ENCODE measurements around the gene UBE3B.

DNA sequence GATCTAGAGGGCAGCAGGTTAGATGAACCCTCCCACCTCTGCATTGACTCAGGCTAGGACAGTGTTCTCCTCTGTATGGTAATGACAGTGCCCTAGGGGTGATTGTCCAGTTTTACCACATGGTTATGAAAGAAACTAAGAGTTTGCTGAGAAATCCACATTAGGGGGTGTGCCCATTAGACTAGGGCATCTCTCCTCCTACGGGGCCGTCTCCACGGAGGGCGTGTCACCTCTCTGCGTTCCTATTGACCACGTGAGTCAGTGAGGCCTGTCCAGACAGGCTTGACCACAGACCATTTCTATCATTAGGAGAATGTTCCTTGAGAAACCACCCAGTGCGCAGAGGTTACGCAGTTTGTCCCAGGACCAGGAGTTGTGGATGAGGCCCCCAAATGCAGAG is 104.4 kb downstream of the UBE3B start:
- TF ChIP-seq, protein P1, sequence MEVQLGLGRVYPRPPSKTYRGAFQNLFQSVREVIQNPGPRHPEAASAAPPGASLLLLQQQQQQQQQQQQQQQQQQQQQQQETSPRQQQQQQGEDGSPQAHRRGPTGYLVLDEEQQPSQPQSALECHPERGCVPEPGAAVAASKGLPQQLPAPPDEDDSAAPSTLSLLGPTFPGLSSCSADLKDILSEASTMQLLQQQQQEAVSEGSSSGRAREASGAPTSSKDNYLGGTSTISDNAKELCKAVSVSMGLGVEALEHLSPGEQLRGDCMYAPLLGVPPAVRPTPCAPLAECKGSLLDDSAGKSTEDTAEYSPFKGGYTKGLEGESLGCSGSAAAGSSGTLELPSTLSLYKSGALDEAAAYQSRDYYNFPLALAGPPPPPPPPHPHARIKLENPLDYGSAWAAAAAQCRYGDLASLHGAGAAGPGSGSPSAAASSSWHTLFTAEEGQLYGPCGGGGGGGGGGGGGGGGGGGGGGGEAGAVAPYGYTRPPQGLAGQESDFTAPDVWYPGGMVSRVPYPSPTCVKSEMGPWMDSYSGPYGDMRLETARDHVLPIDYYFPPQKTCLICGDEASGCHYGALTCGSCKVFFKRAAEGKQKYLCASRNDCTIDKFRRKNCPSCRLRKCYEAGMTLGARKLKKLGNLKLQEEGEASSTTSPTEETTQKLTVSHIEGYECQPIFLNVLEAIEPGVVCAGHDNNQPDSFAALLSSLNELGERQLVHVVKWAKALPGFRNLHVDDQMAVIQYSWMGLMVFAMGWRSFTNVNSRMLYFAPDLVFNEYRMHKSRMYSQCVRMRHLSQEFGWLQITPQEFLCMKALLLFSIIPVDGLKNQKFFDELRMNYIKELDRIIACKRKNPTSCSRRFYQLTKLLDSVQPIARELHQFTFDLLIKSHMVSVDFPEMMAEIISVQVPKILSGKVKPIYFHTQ (CRISPR knock-in tag; IDR thresholded peaks at IDR 0.05) = no peak
- TF ChIP-seq, protein P2, sequence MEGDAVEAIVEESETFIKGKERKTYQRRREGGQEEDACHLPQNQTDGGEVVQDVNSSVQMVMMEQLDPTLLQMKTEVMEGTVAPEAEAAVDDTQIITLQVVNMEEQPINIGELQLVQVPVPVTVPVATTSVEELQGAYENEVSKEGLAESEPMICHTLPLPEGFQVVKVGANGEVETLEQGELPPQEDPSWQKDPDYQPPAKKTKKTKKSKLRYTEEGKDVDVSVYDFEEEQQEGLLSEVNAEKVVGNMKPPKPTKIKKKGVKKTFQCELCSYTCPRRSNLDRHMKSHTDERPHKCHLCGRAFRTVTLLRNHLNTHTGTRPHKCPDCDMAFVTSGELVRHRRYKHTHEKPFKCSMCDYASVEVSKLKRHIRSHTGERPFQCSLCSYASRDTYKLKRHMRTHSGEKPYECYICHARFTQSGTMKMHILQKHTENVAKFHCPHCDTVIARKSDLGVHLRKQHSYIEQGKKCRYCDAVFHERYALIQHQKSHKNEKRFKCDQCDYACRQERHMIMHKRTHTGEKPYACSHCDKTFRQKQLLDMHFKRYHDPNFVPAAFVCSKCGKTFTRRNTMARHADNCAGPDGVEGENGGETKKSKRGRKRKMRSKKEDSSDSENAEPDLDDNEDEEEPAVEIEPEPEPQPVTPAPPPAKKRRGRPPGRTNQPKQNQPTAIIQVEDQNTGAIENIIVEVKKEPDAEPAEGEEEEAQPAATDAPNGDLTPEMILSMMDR (IDR thresholded peaks at IDR 0.05) = no peak
- TF ChIP-seq TEAD4 (CRISPR knock-in tag; IDR thresholded peaks at IDR 0.05) (no peak), TEAD1 (CRISPR knock-in tag; IDR thresholded peaks at IDR 0.05) (no peak), SP1 (CRISPR knock-in tag; conservative IDR thresholded peaks at IDR 0.05) (no peak), ATF6 (CRISPR knock-in tag; IDR thresholded peaks at IDR 0.05) (no peak), FOXK1 (CRISPR knock-in tag; IDR thresholded peaks at IDR 0.05) (no peak), ZNF317 (CRISPR knock-in tag; IDR thresholded peaks at IDR 0.05; ENCODE audit: borderline replicate concordance, low read depth) (no peak), FOXP1 (CRISPR knock-in tag; IDR thresholded peaks at IDR 0.05; ENCODE audit: borderline replicate concordance) (no peak), TCF7 (CRISPR knock-in tag; IDR thresholded peaks at IDR 0.05; ENCODE audit: low read depth) (no peak), SMAD3 (CRISPR knock-in tag; IDR thresholded peaks at IDR 0.05; ENCODE audit: borderline replicate concordance) (no peak)
- TF ChIP-seq, protein P3, sequence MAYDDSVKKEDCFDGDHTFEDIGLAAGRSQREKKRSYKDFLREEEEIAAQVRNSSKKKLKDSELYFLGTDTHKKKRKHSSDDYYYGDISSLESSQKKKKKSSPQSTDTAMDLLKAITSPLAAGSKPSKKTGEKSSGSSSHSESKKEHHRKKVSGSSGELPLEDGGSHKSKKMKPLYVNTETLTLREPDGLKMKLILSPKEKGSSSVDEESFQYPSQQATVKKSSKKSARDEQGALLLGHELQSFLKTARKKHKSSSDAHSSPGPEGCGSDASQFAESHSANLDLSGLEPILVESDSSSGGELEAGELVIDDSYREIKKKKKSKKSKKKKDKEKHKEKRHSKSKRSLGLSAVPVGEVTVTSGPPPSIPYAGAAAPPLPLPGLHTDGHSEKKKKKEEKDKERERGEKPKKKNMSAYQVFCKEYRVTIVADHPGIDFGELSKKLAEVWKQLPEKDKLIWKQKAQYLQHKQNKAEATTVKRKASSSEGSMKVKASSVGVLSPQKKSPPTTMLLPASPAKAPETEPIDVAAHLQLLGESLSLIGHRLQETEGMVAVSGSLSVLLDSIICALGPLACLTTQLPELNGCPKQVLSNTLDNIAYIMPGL (CRISPR knock-in tag; IDR thresholded peaks at IDR 0.05) = no peak
- TF ChIP-seq, protein P4, sequence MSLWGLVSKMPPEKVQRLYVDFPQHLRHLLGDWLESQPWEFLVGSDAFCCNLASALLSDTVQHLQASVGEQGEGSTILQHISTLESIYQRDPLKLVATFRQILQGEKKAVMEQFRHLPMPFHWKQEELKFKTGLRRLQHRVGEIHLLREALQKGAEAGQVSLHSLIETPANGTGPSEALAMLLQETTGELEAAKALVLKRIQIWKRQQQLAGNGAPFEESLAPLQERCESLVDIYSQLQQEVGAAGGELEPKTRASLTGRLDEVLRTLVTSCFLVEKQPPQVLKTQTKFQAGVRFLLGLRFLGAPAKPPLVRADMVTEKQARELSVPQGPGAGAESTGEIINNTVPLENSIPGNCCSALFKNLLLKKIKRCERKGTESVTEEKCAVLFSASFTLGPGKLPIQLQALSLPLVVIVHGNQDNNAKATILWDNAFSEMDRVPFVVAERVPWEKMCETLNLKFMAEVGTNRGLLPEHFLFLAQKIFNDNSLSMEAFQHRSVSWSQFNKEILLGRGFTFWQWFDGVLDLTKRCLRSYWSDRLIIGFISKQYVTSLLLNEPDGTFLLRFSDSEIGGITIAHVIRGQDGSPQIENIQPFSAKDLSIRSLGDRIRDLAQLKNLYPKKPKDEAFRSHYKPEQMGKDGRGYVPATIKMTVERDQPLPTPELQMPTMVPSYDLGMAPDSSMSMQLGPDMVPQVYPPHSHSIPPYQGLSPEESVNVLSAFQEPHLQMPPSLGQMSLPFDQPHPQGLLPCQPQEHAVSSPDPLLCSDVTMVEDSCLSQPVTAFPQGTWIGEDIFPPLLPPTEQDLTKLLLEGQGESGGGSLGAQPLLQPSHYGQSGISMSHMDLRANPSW (CRISPR knock-in tag; conservative IDR thresholded peaks at IDR 0.05; ENCODE audit: low read depth) = no peak
- TF ChIP-seq, protein P5, sequence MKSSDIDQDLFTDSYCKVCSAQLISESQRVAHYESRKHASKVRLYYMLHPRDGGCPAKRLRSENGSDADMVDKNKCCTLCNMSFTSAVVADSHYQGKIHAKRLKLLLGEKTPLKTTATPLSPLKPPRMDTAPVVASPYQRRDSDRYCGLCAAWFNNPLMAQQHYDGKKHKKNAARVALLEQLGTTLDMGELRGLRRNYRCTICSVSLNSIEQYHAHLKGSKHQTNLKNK (CRISPR knock-in tag; IDR thresholded peaks at IDR 0.05) = no peak
